HL-60 (cell line): ENCODE results near the gene TSSK3.
A peak's percentile ranks its signal among the peaks of the same experiment; 100 is the strongest.

Source experiments
- GABPA ChIP-seq: IDR thresholded peaks from 2 replicates; pipeline ENCODE4 v1.6.1; 2012; ENCODE audit warnings: low read depth
- POLR2AphosphoS5 ChIP-seq: IDR thresholded peaks from 2 replicates; pipeline ENCODE4 v1.6.1; 2012; ENCODE audit warnings: low read depth
- REST ChIP-seq: IDR thresholded peaks from 2 replicates; pipeline ENCODE4 v1.6.1; 2012; ENCODE audit warnings: low read depth; ENCODE audit not compliant: insufficient replicate concordance
- TF ChIP-seq, protein P1 (sequence below): IDR thresholded peaks from one replicate; pipeline ENCODE4 v1.5.1; 2011; ENCODE audit warnings: low read length, control low read depth, inconsistent platforms; ENCODE audit not compliant: insufficient read depth

DNA sequence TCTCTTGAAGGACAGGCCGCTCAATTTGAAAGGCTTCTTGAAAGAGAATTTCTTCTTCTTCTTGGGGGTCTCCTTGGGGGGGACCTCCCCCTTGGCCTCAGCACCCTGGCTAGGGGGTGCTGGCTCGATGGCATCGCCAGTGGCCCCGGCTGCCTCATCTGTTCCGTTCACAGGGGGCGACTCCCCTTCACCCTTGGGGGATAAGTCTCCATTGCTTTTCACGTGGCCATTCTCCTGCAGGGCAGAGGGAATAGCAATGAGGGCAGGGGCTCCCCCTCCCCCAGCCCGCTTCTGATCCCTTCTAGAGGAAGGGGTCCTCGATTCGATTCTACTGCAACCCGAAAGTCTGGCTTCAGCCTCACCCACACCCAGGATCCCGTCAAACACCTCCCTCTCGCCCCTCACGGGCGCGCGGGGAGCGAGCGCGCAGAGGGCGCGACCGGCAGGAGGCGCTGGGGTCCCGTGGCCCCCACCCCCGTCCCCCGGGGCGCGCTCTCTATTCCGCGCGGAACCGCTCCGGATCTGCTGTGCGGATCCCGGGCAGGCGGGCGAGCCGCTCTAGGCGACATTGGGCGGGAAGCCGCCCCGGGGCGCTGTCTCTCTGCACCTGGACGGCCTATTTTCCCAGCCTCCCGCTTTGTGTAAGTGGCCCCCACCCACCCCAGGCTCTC, 27.3 kb upstream of the TSSK3 start:
- TF ChIP-seq, protein P1, sequence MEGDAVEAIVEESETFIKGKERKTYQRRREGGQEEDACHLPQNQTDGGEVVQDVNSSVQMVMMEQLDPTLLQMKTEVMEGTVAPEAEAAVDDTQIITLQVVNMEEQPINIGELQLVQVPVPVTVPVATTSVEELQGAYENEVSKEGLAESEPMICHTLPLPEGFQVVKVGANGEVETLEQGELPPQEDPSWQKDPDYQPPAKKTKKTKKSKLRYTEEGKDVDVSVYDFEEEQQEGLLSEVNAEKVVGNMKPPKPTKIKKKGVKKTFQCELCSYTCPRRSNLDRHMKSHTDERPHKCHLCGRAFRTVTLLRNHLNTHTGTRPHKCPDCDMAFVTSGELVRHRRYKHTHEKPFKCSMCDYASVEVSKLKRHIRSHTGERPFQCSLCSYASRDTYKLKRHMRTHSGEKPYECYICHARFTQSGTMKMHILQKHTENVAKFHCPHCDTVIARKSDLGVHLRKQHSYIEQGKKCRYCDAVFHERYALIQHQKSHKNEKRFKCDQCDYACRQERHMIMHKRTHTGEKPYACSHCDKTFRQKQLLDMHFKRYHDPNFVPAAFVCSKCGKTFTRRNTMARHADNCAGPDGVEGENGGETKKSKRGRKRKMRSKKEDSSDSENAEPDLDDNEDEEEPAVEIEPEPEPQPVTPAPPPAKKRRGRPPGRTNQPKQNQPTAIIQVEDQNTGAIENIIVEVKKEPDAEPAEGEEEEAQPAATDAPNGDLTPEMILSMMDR, result peak; percentile 19
- TF ChIP-seq POLR2AphosphoS5 (no peak), REST (no peak), GABPA (no peak)
